GM19351 (cell line): ENCODE measurements around the gene CHKA.

Experiments
- ATAC-seq: cut with Tn5 transposase; IDR thresholded peaks from one replicate; pipeline ENCODE4 v1.9.1; 2021; ENCODE audit warnings: mild to moderate bottlenecking, moderate library complexity; ENCODE audit not compliant: unreplicated experiment

Gene CHKA

GRCh38 chr11:68036717-68037239 is 84.4 kb downstream of the CHKA start:
- ATAC-seq = no peak

GRCh38 chr11:68036141-68036716 is 85.0 kb downstream of the CHKA start:
- ATAC-seq = no peak

- ATAC-seq = no peak
Measured at GRCh38 chr11:68035266-68035876, 85.8 kb downstream of the CHKA start.

- ATAC-seq = no peak
Measured at GRCh38 chr11:68033708-68034045, 87.5 kb downstream of the CHKA start.

- ATAC-seq = no peak
Measured at GRCh38 chr11:68032997-68033707, 88.0 kb downstream of the CHKA start.

GRCh38 chr11:68032003-68032402 is 89.2 kb downstream of the CHKA start:
- no peak for ATAC-seq

- no peak for ATAC-seq
Measured at GRCh38 chr11:68031144-68031464, 90.1 kb downstream of the CHKA start.

- ATAC-seq = peak; percentile 97
Measured at GRCh38 chr11:68030318-68031143, 90.7 kb downstream of the CHKA start, which contains the start of gene NDUFS8. Gene NDUFS8 (plus strand): TSS chr11:68030681. CDS start chr11:68032152, 1,471 bp downstream.

GRCh38 chr11:68028802-68029545 is 92.2 kb downstream of the CHKA start:
- no peak for ATAC-seq

- ATAC-seq = no peak
Measured at GRCh38 chr11:68027667-68028066, 93.5 kb downstream of the CHKA start.

- ATAC-seq = no peak
Measured at GRCh38 chr11:68026391-68027105, 94.6 kb downstream of the CHKA start.

GRCh38 chr11:68025047-68025446 is 96.1 kb downstream of the CHKA start:
- no peak for ATAC-seq

GRCh38 chr11:68024508-68024907 is 96.7 kb downstream of the CHKA start:
- no peak for ATAC-seq

GRCh38 chr11:68022531-68022930 is 98.7 kb downstream of the CHKA start:
- ATAC-seq = no peak

- no peak for ATAC-seq
Measured at GRCh38 chr11:68021167-68021787, 99.9 kb downstream of the CHKA start.

GRCh38 chr11:68020575-68020974 is 100.6 kb downstream of the CHKA start:
- ATAC-seq = no peak

- no peak for ATAC-seq
Measured at GRCh38 chr11:68019486-68019885, 101.7 kb downstream of the CHKA start.

- no peak for ATAC-seq
Measured at GRCh38 chr11:68018730-68019190, 102.4 kb downstream of the CHKA start.

- no peak for ATAC-seq
Measured at GRCh38 chr11:68017980-68018729, 103.0 kb downstream of the CHKA start.
